IMR-90 (cell line): ENCODE results near the gene FAF1. TPM values are rescaled to one million over a fixed set of nuclear protein-coding genes. Genes with fewer than 3 reads are reported as not detected.
A peak's percentile ranks its signal among the peaks of the same experiment; 100 is the strongest.

Experiments
- ATAC-seq: fragments of 200-7000 bp; cut with Tn5 transposase; 2 replicates; pipeline ENCODE4 v1.9.1; 2020; ENCODE audit warnings: low read depth, mild to moderate bottlenecking, moderate library complexity
- BruUV-seq: library from RNA; stranded (reverse); fragments of 400-500 nt; replicated peaks from 2 replicates; lab custom pipeline; 2021; lab: Mats Ljungman, UMichigan
- CTCF ChIA-PET: fragments of 300-600 bp; formaldehyde crosslinking; extraction: SDS; loops from one replicate; lab custom pipeline; 2021; ENCODE audit warnings: antibody characterized with exemption; lab: Yijun Ruan, JAX
- POLR2A ChIA-PET: fragments of 300-600 bp; sonication (Branson Sonifier 250); formaldehyde crosslinking; loops from one replicate; lab custom pipeline; 2022; ENCODE audit warnings: antibody characterized with exemption; ENCODE audit not compliant: unreplicated experiment; lab: Charles Lee
- DNase-seq: peaks from one replicate; pipeline ENCODE4 v3.0.0; 2013
- H2AFZ ChIP-seq: replicated peaks from 2 replicates; pipeline ENCODE3; 2013; ENCODE audit warnings: low read length, mild to moderate bottlenecking; ENCODE audit not compliant: poor library complexity
- H2AK5ac ChIP-seq: 2 replicates; pipeline ENCODE4 v1.6.1; 2013; ENCODE audit warnings: low read depth, low read length, inconsistent platforms
- H2AK9ac ChIP-seq: replicated peaks from 2 replicates; pipeline ENCODE3; 2013; ENCODE audit warnings: mild to moderate bottlenecking, low read depth, low read length, moderate library complexity; ENCODE audit not compliant: poor library complexity
- H2BK120ac ChIP-seq: 2 replicates; pipeline ENCODE4 v1.6.1; 2013; ENCODE audit warnings: low read depth, low read length, inconsistent platforms
- H2BK15ac ChIP-seq: 3 replicates; pipeline ENCODE4 v1.6.1; 2013; ENCODE audit warnings: low read depth, low read length, inconsistent platforms
- H2BK20ac ChIP-seq: 2 replicates; pipeline ENCODE4 v1.6.1; 2013; ENCODE audit warnings: low read depth, mild to moderate bottlenecking, inconsistent platforms, low read length, moderate library complexity
- H2BK5ac ChIP-seq: 2 replicates; pipeline ENCODE4 v1.6.1; 2013; ENCODE audit warnings: mild to moderate bottlenecking, low read depth, low read length, inconsistent platforms; ENCODE audit not compliant: poor library complexity, severe bottlenecking
- H3K14ac ChIP-seq: replicated peaks from 2 replicates; pipeline ENCODE4 v1.6.1; 2013; ENCODE audit warnings: low read depth, low read length, inconsistent platforms
- H3K18ac ChIP-seq: 2 replicates; pipeline ENCODE4 v1.6.1; 2013; ENCODE audit warnings: low read depth, low read length, control low read depth
- H3K23ac ChIP-seq: 2 replicates; pipeline ENCODE4 v1.6.1; 2013; ENCODE audit warnings: low read depth, low read length, inconsistent platforms
- H3K27ac ChIP-seq: 2 replicates; pipeline ENCODE4 v1.5.1; 2013; ENCODE audit warnings: mild to moderate bottlenecking, control low read depth, low read length; ENCODE audit not compliant: insufficient read depth
- H3K27me3 ChIP-seq: 2 replicates; pipeline ENCODE4 v1.6.1; 2013; ENCODE audit warnings: low read length; ENCODE audit not compliant: control insufficient read depth, insufficient read depth
- H3K36me3 ChIP-seq: 2 replicates; pipeline ENCODE4 v1.6.1; 2013; ENCODE audit warnings: low read length, mixed read lengths; ENCODE audit not compliant: control insufficient read depth, insufficient read depth
- H3K4ac ChIP-seq: 2 replicates; pipeline ENCODE4 v1.6.1; 2013; ENCODE audit warnings: low read depth, low read length, inconsistent platforms
- H3K4me1 ChIP-seq: 2 replicates; pipeline ENCODE4 v1.6.1; 2013; ENCODE audit warnings: low read length, mixed read lengths; ENCODE audit not compliant: control insufficient read depth, insufficient read depth
- H3K4me2 ChIP-seq: 2 replicates; pipeline ENCODE4 v1.6.1; 2013; ENCODE audit warnings: low read depth, mild to moderate bottlenecking, control low read depth, low read length, moderate library complexity
- H3K4me3 ChIP-seq: 2 replicates; pipeline ENCODE4 v1.5.1; 2013; ENCODE audit warnings: low read depth, mild to moderate bottlenecking, control low read depth, low read length, moderate library complexity; ENCODE audit not compliant: insufficient read depth
- H3K56ac ChIP-seq: 2 replicates; pipeline ENCODE4 v1.6.1; 2013; ENCODE audit warnings: low read length, inconsistent platforms; ENCODE audit not compliant: insufficient read depth; ENCODE audit errors: extremely low read depth
- H3K79me1 ChIP-seq, 2 experiments: 2 replicates each; pipeline ENCODE4 v1.6.1; 2013; ENCODE audit warnings: low read length in 2 of 2, inconsistent platforms in 1 of 2, low read depth in 1 of 2
- H3K9ac ChIP-seq: 2 replicates; pipeline ENCODE4 v1.6.1; 2013; ENCODE audit warnings: low read depth, low read length, control low read depth
- H3K9me1 ChIP-seq: 2 replicates; pipeline ENCODE4 v1.6.1; 2013; ENCODE audit warnings: low read length, inconsistent platforms; ENCODE audit not compliant: insufficient read depth
- H3K9me3 ChIP-seq: 2 replicates; pipeline ENCODE4 v1.6.1; 2013; ENCODE audit warnings: low read length; ENCODE audit not compliant: control insufficient read depth, insufficient read depth
- H4K20me1 ChIP-seq: 2 replicates; pipeline ENCODE4 v1.6.1; 2013; ENCODE audit warnings: low read length, inconsistent platforms; ENCODE audit not compliant: insufficient read depth
- H4K5ac ChIP-seq: 2 replicates; pipeline ENCODE4 v1.6.1; 2013; ENCODE audit warnings: mild to moderate bottlenecking, low read depth, low read length, control low read depth
- H4K8ac ChIP-seq, 2 experiments: 2 replicates each; pipeline ENCODE4 v1.6.1; 2013; ENCODE audit warnings: low read depth in 2 of 2, low read length in 2 of 2, control low read depth in 1 of 2, inconsistent platforms in 1 of 2
- H4K91ac ChIP-seq: 2 replicates; pipeline ENCODE4 v1.6.1; 2013; ENCODE audit warnings: low read depth, low read length, inconsistent platforms; ENCODE audit not compliant: insufficient read depth
- BHLHE40 ChIP-seq: fragments of 150-350 bp; IDR thresholded peaks from 2 replicates; pipeline ENCODE4 v1.6.1; 2016; ENCODE audit warnings: mild to moderate bottlenecking, low read depth, low read length
- CEBPB ChIP-seq: IDR thresholded peaks from 2 replicates; pipeline ENCODE4 v1.6.1; 2012; ENCODE audit warnings: low read depth, low read length, improper control_type of control experiment
- CHD1 ChIP-seq: IDR thresholded peaks from 2 replicates; pipeline ENCODE4 v1.6.1; 2012; ENCODE audit warnings: low read depth, low read length, improper control_type of control experiment
- FOS ChIP-seq: fragments of 150-350 bp; IDR thresholded peaks from 2 replicates; pipeline ENCODE4 v1.6.1; 2016; ENCODE audit warnings: low read depth, low read length
- MAZ ChIP-seq: IDR thresholded peaks from 2 replicates; pipeline ENCODE4 v1.6.1; 2012; ENCODE audit warnings: low read depth, mild to moderate bottlenecking, low read length, improper control_type of control experiment, moderate library complexity, borderline replicate concordance
- MXI1 ChIP-seq: IDR thresholded peaks from 2 replicates; pipeline ENCODE4 v1.6.1; 2012; ENCODE audit warnings: low read depth, mild to moderate bottlenecking, low read length, moderate library complexity, borderline replicate concordance
- NFE2L2 ChIP-seq: fragments of 150-350 bp; IDR thresholded peaks from 2 replicates; pipeline ENCODE4 v1.6.1; 2016; ENCODE audit warnings: low read depth, mild to moderate bottlenecking, low read length
- POLR2A ChIP-seq: IDR thresholded peaks from 2 replicates; pipeline ENCODE4 v1.6.1; 2012; ENCODE audit warnings: mild to moderate bottlenecking, low read depth, low read length
- RAD21 ChIP-seq: IDR thresholded peaks from 2 replicates; pipeline ENCODE4 v1.6.1; 2012; ENCODE audit warnings: low read length, improper control_type of control experiment
- RCOR1 ChIP-seq: IDR thresholded peaks from 2 replicates; pipeline ENCODE4 v1.6.1; 2012; ENCODE audit warnings: mild to moderate bottlenecking, low read length, improper control_type of control experiment; ENCODE audit not compliant: insufficient replicate concordance
- RFX5 ChIP-seq: IDR thresholded peaks from 2 replicates; pipeline ENCODE4 v1.8.0; 2012; ENCODE audit warnings: low read depth, mild to moderate bottlenecking, low read length, moderate library complexity
- SMC3 ChIP-seq: fragments of 150-350 bp; IDR thresholded peaks from 2 replicates; pipeline ENCODE4 v1.6.1; 2016; ENCODE audit warnings: low read depth, mild to moderate bottlenecking, antibody characterized with exemption, low read length, moderate library complexity
- WGBS, 2 experiments: methylation state at CpG; one replicate each; pipeline versions ENCODE4 v1.1.5 to v1.1.7; 2013; ENCODE audit warnings: missing lambda C conversion rate in 2 of 2; ENCODE audit not compliant: insufficient read length in 1 of 2; ENCODE audit errors: extremely low coverage in 2 of 2; 5-methylcytosine and 5-hydroxymethylcytosine counted together
- dilution Hi-C: fragments of 300-500 bp; cut with HindIII; formaldehyde crosslinking; loops from one replicate; pipeline ENCODE4 v1.14.3; 2018; ENCODE audit warnings: low sequenced_read_pairs; ENCODE audit not compliant: unreplicated experiment
- in situ Hi-C: fragments of 300-500 bp; cut with MboI; formaldehyde crosslinking; loops from 3 replicates; pipeline ENCODE4 v1.14.3; 2019; ENCODE audit warnings: low sequenced_read_pairs, inconsistent platforms, mixed read lengths
- intact Hi-C: fragments of 100-400 bp; cut with micrococcal nuclease; formaldehyde crosslinking; loops from 2 replicates; pipeline ENCODE4 v1.10.0; 2022
- polyA plus RNA-seq, 3 experiments: library from polyadenylated mRNA; depleted of rRNA; stranded (reverse); fragments of >200 nt; gene quantifications; 2 replicates each; pipeline ENCODE4 v1.2.3, GENCODE V29; 2012; ENCODE audit warnings: low replicate concordance in 1 of 3
- total RNA-seq: library from RNA; depleted of rRNA; stranded (reverse); fragments of >200 nt; gene quantifications from 2 replicates; pipeline ENCODE4 v1.2.3, GENCODE V29; 2012
- TF ChIP-seq, protein P1 (sequence below): fragments of 150-350 bp; IDR thresholded peaks from 2 replicates; pipeline ENCODE4 v1.6.1; 2017; ENCODE audit warnings: mild to moderate bottlenecking, antibody characterized with exemption, low read length, low read depth
- TF ChIP-seq, protein P2 (sequence below): conservative IDR thresholded peaks from 2 replicates; pipeline ENCODE4 v1.5.1; 2012; ENCODE audit warnings: mild to moderate bottlenecking, low read depth, low read length, improper control_type of control experiment
- TF ChIP-seq, protein P3 (sequence below): fragments of 150-350 bp; IDR thresholded peaks from 2 replicates; pipeline ENCODE4 v1.6.1; 2016; ENCODE audit warnings: low read depth, mild to moderate bottlenecking, low read length, moderate library complexity, borderline replicate concordance

The FAF1 gene
- total and polyA plus RNA-seq, 2 of the 4 experiments (the other 2 are of a cell fraction): 18.8 to 72.9 TPM

DNA sequence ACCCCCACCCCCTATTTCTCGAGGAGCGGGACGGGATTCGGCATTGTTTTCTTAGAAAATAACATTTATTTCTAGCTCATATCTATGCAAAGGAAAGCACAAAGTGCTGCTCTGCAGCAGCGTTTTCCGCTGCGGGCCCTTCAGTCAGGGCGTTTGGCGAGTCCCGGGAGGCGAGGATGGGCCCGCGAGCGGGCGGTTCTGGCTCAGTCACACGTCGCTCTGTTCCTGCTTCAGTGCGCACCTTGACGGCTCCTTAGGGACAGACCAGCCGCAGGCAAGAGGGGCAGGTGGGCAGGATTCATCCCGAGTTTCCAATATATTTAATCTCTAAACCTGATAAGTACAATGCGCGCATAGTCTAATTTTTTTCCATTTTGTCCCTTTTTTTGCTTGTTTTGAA is 542.6 kb downstream of the FAF1 start:
- Histone ChIP-seq H3K27ac (no peak overlapping the region), H3K36me3 (no peaks in the 10 kb centered on the region), H2BK5ac (no peak overlapping the region), H3K27me3 (peaks cover 94% of the 10 kb centered on the region), H4K5ac (no peak overlapping the region), H4K20me1 (no peaks in the 10 kb centered on the region), H3K9ac (no peak overlapping the region), H2BK20ac (no peak overlapping the region), H4K91ac (no peak overlapping the region), H2AK9ac (no peak overlapping the region), H3K14ac (no peak overlapping the region), H3K4me3 (no peak overlapping the region), H3K4me2 (no peak overlapping the region), H4K8ac (no peak overlapping the region), H3K4me1 (peaks cover 2% of the 10 kb centered on the region; the same call in 1 of the 2 replicates), H3K9me3 (peaks cover 3% of the 10 kb centered on the region; the same call in 1 of the 2 replicates), H3K9me1 (no peaks in the 10 kb centered on the region), H3K79me1 (no peaks in the 10 kb centered on the region), H3K56ac (no peak overlapping the region), H2BK120ac (no peak overlapping the region), H2AFZ (peak overlapping the region; percentile 67), H3K23ac (no peak overlapping the region), H2BK15ac (no peak overlapping the region), H2AK5ac (no peak overlapping the region), H3K18ac (no peak overlapping the region), H3K4ac (no peak overlapping the region)
- dilution Hi-C loops: no loop called here
- ChIA-PET POLR2A (interaction anchor here (0.6 kb wide), 1 partner anchor 109 kb away, joined by 5 read pairs; no protein-coding TSS in a partner anchor), CTCF (no interaction called here)
- ATAC-seq (no peak), DNase-seq (no peak)
- intact Hi-C loops: no loop called here
- in situ Hi-C loops: no loop called here
- TF ChIP-seq, protein P1, sequence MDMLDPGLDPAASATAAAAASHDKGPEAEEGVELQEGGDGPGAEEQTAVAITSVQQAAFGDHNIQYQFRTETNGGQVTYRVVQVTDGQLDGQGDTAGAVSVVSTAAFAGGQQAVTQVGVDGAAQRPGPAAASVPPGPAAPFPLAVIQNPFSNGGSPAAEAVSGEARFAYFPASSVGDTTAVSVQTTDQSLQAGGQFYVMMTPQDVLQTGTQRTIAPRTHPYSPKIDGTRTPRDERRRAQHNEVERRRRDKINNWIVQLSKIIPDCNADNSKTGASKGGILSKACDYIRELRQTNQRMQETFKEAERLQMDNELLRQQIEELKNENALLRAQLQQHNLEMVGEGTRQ: no peak
- TF ChIP-seq MAZ: no peak
- TF ChIP-seq RCOR1: no peak
- TF ChIP-seq CHD1: no peak
- no peak for TF ChIP-seq RAD21
- no peak for TF ChIP-seq BHLHE40
- TF ChIP-seq NFE2L2: no peak
- TF ChIP-seq CEBPB: no peak
- TF ChIP-seq RFX5: no peak
- no peak for TF ChIP-seq POLR2A
- TF ChIP-seq FOS: no peak
- TF ChIP-seq, protein P2, sequence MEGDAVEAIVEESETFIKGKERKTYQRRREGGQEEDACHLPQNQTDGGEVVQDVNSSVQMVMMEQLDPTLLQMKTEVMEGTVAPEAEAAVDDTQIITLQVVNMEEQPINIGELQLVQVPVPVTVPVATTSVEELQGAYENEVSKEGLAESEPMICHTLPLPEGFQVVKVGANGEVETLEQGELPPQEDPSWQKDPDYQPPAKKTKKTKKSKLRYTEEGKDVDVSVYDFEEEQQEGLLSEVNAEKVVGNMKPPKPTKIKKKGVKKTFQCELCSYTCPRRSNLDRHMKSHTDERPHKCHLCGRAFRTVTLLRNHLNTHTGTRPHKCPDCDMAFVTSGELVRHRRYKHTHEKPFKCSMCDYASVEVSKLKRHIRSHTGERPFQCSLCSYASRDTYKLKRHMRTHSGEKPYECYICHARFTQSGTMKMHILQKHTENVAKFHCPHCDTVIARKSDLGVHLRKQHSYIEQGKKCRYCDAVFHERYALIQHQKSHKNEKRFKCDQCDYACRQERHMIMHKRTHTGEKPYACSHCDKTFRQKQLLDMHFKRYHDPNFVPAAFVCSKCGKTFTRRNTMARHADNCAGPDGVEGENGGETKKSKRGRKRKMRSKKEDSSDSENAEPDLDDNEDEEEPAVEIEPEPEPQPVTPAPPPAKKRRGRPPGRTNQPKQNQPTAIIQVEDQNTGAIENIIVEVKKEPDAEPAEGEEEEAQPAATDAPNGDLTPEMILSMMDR: no peak
- TF ChIP-seq MXI1: no peak
- no peak for TF ChIP-seq SMC3
- TF ChIP-seq, protein P3, sequence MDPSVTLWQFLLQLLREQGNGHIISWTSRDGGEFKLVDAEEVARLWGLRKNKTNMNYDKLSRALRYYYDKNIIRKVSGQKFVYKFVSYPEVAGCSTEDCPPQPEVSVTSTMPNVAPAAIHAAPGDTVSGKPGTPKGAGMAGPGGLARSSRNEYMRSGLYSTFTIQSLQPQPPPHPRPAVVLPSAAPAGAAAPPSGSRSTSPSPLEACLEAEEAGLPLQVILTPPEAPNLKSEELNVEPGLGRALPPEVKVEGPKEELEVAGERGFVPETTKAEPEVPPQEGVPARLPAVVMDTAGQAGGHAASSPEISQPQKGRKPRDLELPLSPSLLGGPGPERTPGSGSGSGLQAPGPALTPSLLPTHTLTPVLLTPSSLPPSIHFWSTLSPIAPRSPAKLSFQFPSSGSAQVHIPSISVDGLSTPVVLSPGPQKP: no peak
- 3% methylated on average over 6 of the region's 23 CpGs; no CpG with 5 or more reads in 1 of the 2 experiments for WGBS, 2 experiments
- no TSS peak for BruUV-seq
